Adipocyte (in vitro differentiated cells): ENCODE results near the gene RNU5D-1.

Experiments
- DNase-seq: peaks from one replicate; pipeline ENCODE4 v3.0.0-alpha.2; 2015; ENCODE audit warnings: low read depth
- H3K27me3 ChIP-seq: replicated peaks from 2 replicates; pipeline ENCODE4 v1.7.0; 2013; ENCODE audit warnings: mild to moderate bottlenecking, low read length, moderate library complexity; ENCODE audit not compliant: control insufficient read depth, insufficient read depth
- H3K36me3 ChIP-seq: 2 replicates; pipeline ENCODE4 v1.7.0; 2013; ENCODE audit warnings: low read length, mild to moderate bottlenecking, moderate library complexity; ENCODE audit not compliant: control insufficient read depth, insufficient read depth, severe bottlenecking
- H3K4me1 ChIP-seq: 2 replicates; pipeline ENCODE4 v1.7.0; 2013; ENCODE audit warnings: mild to moderate bottlenecking, low read length, moderate library complexity; ENCODE audit not compliant: control insufficient read depth, insufficient read depth
- H3K4me3 ChIP-seq: 2 replicates; pipeline ENCODE4 v1.7.0; 2013; ENCODE audit warnings: mild to moderate bottlenecking, low read length, moderate library complexity
- H3K9ac ChIP-seq: 2 replicates; pipeline ENCODE4 v1.7.0; 2013; ENCODE audit warnings: mild to moderate bottlenecking, low read length, moderate library complexity
- H3K9me3 ChIP-seq: 2 replicates; pipeline ENCODE4 v1.7.0; 2013; ENCODE audit warnings: mild to moderate bottlenecking, low read length, moderate library complexity; ENCODE audit not compliant: control insufficient read depth

RNU5D-1 gene

DNA sequence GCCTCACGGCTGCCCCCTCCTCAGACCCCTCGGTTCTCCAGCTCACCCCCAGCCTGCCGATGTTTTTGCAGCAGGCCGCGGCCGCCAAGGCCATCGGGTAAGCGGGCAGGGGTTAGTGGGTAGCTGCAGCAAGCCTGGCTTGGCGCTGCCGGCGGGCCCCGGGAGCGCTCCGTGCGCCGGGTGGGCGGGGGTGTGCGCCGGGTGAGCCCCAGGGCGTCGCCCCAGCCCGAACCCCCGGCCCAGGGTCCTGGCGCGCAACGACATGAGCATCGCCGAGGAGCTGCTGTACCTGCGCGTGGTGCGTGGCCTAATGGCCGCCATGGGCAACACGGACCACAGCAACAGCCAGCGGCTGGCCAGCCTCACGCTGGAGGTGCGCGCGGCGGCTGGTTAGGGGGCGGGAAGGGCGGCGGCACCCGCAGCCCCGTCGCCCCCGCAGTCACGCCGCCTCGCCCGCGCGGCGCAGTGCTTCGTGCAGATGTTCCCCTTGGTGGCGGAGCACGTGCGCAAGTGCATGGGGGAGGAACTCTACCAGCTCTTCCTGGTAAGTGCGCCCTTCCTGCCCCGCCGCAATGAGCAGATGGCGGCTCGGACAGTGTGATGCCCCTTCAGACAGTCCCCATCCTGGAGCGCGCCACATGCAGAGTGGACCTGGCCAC lies 6.5 kb downstream of the RNU5D-1 start:
- no peaks in the 10 kb centered on the region for H3K9me3 ChIP-seq
- no peak overlapping the region for H3K9ac ChIP-seq
- DNase-seq: no peak
- H3K4me3 ChIP-seq: no peak overlapping the region
- H3K36me3 ChIP-seq: no peaks in the 10 kb centered on the region
- no peaks in the 10 kb centered on the region for H3K27me3 ChIP-seq
- peaks cover 4% of the 10 kb centered on the region for H3K4me1 ChIP-seq

DNA sequence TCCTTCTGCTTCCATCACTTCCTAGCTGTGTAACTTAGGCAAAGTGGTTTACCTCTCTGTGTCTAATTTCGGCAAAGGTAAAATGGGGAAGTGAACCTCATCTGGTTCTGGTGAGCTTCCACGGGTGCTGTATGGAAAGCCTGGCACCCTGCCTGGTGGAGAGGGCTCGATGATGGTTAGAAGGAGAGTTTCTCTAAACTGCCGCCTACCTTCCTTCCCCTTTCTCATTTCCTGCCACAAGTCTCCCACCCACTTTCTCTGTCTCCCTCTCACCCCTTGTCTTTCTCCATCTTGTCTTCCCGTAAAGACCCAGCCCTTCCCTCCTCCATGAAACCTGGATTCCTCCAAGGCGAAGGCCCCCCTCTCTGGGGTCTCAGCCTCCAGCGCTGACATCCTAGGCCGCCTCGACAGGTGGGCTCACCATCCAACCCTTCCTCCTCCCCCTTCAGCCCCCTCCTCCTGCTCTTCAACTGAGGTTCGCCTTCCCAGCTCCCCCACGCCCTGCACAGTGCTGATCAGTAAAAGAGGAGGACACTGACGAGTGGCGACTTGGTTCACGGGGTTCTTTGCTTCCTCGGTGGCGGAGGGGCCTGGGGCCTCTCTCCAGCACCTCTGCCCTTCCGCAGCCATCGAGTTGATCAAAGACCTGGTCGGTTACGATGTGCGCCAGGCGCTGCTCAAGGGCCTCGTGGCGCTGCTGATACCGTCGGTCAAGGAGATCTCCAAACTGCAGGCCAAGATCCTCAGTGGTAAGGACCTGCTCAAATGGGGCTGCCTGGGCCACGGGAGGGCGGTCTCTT lies 7.3 kb downstream of the RNU5D-1 start:
- no peak for DNase-seq
- Histone ChIP-seq H3K36me3 (no peaks in the 10 kb centered on the region), H3K27me3 (no peaks in the 10 kb centered on the region), H3K4me1 (peaks cover 4% of the 10 kb centered on the region), H3K4me3 (no peak overlapping the region), H3K9me3 (no peaks in the 10 kb centered on the region), H3K9ac (no peak overlapping the region)

DNA sequence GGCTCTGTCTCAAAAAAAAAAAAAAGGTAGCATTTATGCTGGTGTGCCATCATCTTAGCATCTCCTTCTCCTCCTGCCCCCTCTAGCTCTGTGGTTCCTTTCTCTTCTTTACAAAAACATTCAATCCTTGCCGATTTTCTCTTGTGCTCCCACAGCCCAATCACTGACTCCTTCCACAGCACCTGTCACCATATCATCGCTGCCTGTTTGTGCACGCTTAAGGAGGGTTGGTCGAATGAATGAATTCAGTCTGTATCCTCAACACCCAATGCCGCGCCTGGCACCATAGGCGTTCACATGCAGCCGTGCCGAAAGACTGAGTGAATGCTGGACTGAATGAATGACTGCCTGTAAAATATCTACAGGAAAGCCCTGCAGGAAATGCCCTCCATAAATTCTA lies 7.9 kb downstream of the RNU5D-1 start:
- DNase-seq: no peak
- Histone ChIP-seq H3K27me3 (no peaks in the 10 kb centered on the region), H3K4me1 (peaks cover 4% of the 10 kb centered on the region), H3K4me3 (no peak overlapping the region), H3K9ac (no peak overlapping the region), H3K9me3 (no peaks in the 10 kb centered on the region), H3K36me3 (no peaks in the 10 kb centered on the region)

DNA sequence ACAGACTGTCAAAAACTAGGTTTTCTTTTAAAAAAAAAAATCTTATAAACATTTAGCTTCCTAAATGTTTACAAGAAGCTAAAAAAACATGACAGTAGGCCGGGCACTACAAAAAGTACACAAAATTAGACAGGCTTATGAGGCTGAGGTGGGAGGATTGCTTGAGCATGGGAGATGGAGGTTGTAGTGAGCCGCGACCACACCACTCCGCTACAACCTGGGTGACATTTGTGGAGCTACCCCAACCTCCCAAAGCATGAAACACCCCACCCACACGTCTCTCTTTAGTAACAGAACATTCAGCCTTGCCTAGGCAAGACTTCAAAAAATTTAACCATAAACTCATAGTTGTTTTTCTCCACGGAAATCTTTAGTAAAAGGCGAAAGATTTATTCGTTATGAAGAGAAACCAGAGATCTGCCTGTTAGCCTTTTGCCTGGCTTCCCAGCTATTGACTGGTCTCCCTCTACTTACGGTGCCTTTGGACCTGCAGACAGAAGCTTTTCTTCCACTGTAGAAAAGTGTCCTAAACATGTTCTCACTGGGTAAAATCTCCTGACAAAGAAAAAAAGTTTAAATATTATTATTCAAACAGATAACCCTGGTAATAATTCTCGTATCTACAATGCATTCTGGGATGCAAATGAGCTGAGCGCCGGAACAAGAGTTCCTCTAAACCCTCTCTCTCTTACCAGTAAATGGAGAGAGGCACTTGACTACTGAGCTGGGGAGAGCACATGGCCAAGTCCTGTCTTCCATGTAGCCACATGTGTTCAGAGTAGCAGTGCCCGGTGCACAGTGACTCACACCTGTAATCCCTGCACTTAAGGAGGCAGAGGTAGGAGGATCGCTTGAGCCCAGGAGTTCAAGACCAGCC lies 9.2 kb downstream of the RNU5D-1 start:
- Histone ChIP-seq H3K9me3 (no peaks in the 10 kb centered on the region), H3K9ac (peak overlapping the region; percentile 61), H3K27me3 (no peaks in the 10 kb centered on the region), H3K4me1 (peaks cover 2% of the 10 kb centered on the region), H3K36me3 (no peaks in the 10 kb centered on the region), H3K4me3 (no peak overlapping the region)
- no peak for DNase-seq

DNA sequence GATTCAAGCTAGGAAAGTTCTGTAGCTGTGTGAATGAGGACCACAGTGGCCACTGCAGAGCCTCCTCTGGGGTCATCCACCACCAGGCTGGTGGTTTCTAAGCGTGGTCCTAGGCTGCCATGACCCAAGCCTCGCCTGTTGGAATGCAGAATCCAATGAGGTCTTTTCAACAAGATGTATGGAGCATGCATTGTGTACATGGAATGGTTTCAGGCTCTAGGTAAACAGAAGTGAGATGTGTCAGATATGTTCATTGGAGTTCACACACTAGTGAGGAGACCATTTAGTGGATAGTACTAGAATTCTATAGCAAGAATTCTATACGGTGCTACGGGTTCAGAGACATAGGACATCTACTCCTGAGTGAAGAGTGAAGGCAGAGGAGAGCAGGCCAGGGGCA lies 10.7 kb downstream of the RNU5D-1 start:
- Histone ChIP-seq H3K9ac (no peak overlapping the region), H3K27me3 (no peaks in the 10 kb centered on the region), H3K9me3 (no peaks in the 10 kb centered on the region), H3K4me1 (no peaks in the 10 kb centered on the region), H3K4me3 (no peak overlapping the region), H3K36me3 (no peaks in the 10 kb centered on the region)
- DNase-seq: no peak

DNA sequence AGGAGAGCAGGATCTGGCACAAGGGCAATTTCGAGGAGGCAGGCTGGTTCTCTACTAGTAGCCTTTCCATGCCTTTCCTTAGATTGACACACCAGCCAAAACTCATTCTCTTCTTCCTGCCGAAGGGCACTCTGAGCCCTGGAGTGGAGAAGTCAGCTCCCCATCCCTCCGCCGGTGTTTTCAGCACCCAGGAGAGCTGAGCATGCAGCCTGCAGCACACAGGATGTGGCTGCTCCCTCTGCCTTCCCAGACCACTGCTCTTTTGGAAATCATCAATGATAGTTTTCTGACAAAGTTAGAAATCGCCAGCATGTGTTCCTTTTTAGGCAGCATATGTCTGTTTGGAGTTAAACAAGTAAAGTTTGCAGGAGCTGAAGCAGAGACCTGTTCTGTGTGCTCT lies 11.7 kb downstream of the RNU5D-1 start:
- no peaks in the 10 kb centered on the region for H3K9me3 ChIP-seq
- no peaks in the 10 kb centered on the region for H3K27me3 ChIP-seq
- H3K4me3 ChIP-seq: no peak overlapping the region
- no peaks in the 10 kb centered on the region for H3K4me1 ChIP-seq
- no peaks in the 10 kb centered on the region for H3K36me3 ChIP-seq
- no peak for DNase-seq
- no peak overlapping the region for H3K9ac ChIP-seq

DNA sequence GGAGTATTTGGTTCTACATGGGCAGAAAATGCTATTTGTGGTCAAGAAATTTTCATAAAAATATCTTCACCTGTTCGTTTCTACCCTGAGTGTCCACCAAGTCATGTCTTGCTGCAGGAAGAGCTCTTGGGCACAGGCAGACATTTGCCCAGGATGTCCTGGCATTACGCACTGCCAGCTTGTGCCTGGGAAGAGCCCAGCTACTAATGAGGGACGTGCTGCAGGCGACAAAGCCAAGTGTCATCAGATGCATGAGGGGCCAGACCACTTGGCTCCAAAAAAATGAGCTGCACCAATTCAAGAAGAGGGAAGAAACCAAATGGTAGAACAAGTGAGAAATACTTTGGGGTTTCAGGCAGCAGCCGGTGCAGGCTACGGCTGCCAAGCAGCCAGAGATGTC lies 12.9 kb downstream of the RNU5D-1 start:
- Histone ChIP-seq H3K4me1 (no peaks in the 10 kb centered on the region), H3K9me3 (no peaks in the 10 kb centered on the region), H3K4me3 (no peak overlapping the region), H3K9ac (no peak overlapping the region), H3K36me3 (no peaks in the 10 kb centered on the region), H3K27me3 (no peaks in the 10 kb centered on the region)
- DNase-seq: no peak

DNA sequence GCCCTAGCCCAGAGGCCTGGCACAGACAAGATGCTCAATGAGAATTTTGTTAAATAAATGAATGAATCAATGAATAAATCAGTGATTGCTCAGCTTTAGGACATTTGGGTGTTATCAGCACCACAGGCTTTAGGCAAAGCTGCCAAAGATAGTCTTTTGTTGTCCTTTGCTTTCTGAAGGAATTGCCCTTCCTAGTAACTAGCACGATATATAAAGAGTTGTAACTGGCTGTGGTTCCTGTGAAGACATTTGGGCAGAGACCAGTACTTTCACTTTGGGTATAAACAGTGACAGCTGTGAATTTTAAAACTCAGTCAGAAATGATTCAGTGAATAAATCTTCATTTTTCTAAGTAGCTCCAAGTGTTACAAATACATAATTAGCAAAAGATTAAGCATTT lies 13.3 kb downstream of the RNU5D-1 start:
- H3K27me3 ChIP-seq: no peaks in the 10 kb centered on the region
- no peak overlapping the region for H3K9ac ChIP-seq
- no peaks in the 10 kb centered on the region for H3K4me1 ChIP-seq
- no peaks in the 10 kb centered on the region for H3K36me3 ChIP-seq
- H3K9me3 ChIP-seq: no peaks in the 10 kb centered on the region
- no peak overlapping the region for H3K4me3 ChIP-seq
- DNase-seq: no peak

DNA sequence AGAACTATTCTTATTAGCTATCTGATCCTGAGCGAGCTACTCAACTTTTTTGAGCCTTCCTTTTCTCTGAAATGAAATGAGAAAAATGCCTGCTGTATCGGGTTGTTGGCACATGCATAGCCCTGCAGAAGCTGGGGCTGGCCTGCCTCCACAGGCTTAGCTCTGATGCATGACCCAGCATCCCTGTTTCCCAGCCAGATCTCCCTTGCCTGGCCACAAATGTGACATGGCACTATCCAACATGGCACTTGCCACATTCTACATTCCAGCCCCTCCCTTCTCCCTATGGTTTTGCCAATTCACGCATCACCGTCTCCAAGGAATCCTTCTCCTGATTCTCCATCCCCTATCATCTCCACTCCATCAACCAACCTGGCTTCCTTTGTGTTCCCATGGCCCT lies 13.8 kb downstream of the RNU5D-1 start:
- Histone ChIP-seq H3K27me3 (no peaks in the 10 kb centered on the region), H3K9me3 (no peaks in the 10 kb centered on the region), H3K36me3 (no peaks in the 10 kb centered on the region), H3K4me3 (no peak overlapping the region), H3K9ac (no peak overlapping the region), H3K4me1 (no peaks in the 10 kb centered on the region)
- no peak for DNase-seq

DNA sequence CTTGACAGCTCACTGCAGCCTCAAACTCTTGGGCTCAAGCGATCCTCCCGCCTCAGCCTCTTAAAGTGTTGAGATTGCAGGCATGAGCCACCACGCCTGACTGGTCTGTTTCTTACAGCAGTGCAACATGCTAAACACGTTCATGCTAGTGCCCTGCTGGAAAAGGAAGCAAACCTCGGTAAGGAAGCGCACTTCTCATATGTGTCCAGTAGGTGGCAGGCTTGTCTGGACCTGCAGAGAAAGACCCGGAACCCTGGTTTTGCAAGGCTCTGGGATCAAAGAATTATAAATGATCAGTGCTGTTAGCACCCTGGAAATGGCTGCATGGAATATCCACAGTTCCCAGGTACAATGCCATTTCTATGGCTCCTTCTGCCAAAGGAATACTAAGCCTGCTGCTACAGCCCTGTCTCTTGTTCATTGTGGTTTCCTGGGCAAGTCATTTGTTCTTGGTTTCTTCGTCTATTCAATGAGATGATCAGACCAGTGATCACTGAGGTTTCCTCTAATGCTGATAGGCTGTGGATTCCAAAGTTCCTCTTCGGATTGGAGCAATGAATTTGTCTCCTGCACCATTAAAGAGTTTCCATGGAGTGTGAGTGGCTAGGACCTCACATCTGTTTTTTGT lies 15.9 kb downstream of the RNU5D-1 start:
- peak; percentile 88 for DNase-seq
- no peaks in the 10 kb centered on the region for H3K27me3 ChIP-seq
- H3K4me3 ChIP-seq: no peak overlapping the region
- no peaks in the 10 kb centered on the region for H3K36me3 ChIP-seq
- H3K4me1 ChIP-seq: no peaks in the 10 kb centered on the region
- H3K9ac ChIP-seq: no peak overlapping the region
- H3K9me3 ChIP-seq: no peaks in the 10 kb centered on the region

DNA sequence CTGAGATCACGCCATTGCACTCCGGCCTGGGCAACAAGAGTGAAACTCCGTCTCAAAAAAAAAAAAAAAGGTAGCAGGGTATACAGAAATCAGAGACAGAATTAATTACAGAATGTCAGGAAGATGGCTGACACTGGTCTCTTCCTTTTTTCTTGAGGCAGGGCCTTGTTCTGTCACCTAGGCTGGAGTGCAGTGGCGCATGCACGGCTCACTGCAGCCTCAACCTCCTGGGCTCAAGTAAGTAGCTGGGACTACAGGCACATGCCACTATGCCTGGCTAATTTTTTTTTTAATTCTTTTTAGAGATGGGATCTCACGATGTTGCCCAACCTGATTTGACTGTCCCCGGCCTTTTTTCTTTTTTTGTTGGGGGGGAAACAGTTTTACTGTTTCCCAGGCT lies 16.4 kb downstream of the RNU5D-1 start:
- Histone ChIP-seq H3K9me3 (no peaks in the 10 kb centered on the region), H3K4me1 (no peaks in the 10 kb centered on the region)

More for the DNA sequence above, 16.4 kb downstream of the RNU5D-1 start:
- H3K36me3 ChIP-seq: no peaks in the 10 kb centered on the region
- no peaks in the 10 kb centered on the region for H3K27me3 ChIP-seq
- H3K9ac ChIP-seq: no peak overlapping the region
- H3K4me3 ChIP-seq: no peak overlapping the region
- no peak for DNase-seq
